Stimulated activated naive CD8-positive, alpha-beta T cell treated with anti-CD3 and anti-CD28 coated beads, Interleukin-15, amount 100 ng/mL, for 72 hours (primary cell): Measurements from ENCODE around the gene GJA5.

Source experiments
- ATAC-seq: fragments of 150-1000 bp; cut with Tn5 transposase; 2 replicates; pipeline ENCODE4 v1.10.0; 2021; ENCODE audit warnings: mild to moderate bottlenecking, moderate library complexity
- DNase-seq, 2 donors: peaks; one replicate each; pipeline ENCODE4 v3.0.0; 2021 to 2022
- H3K27ac Mint-ChIP-seq, 2 donors: one replicate each; pipeline ENCODE4 v1.8.0; 2022; ENCODE audit warnings: mild to moderate bottlenecking in 2 of 2, mixed read lengths in 2 of 2, moderate library complexity in 2 of 2
- H3K27me3 Mint-ChIP-seq: one replicate; pipeline ENCODE4 v1.8.0; 2022; ENCODE audit warnings: mixed read lengths
- H3K4me1 Mint-ChIP-seq: one replicate; pipeline ENCODE4 v1.8.0; 2022; ENCODE audit warnings: mild to moderate bottlenecking, mixed read lengths
- H3K4me3 Mint-ChIP-seq, 2 donors: one replicate each; pipeline ENCODE4 v1.8.0; 2022; ENCODE audit warnings: mild to moderate bottlenecking in 2 of 2, mixed read lengths in 2 of 2, moderate library complexity in 1 of 2
- H3K9me3 Mint-ChIP-seq, 2 donors: one replicate each; pipeline ENCODE4 v1.8.0; 2022; ENCODE audit warnings: mixed read lengths in 2 of 2

Gene GJA5

GRCh38 chr1:147772570-147772969, 12.2 kb upstream of the GJA5 start:
- Mint-ChIP-seq H3K9me3 (no peaks in the 10 kb centered on the region), H3K4me1 (peaks cover 16% of the 10 kb centered on the region), H3K27me3 (peaks cover 35% of the 10 kb centered on the region), H3K27ac (no peak overlapping the region), H3K4me3 (no peak overlapping the region)
- no peak for DNase-seq
- no peak for ATAC-seq

- no peak for ATAC-seq
- Mint-ChIP-seq H3K27ac (no peak overlapping the region), H3K9me3 (no peaks in the 10 kb centered on the region), H3K4me1 (peaks cover 16% of the 10 kb centered on the region), H3K4me3 (no peak overlapping the region), H3K27me3 (peaks cover 35% of the 10 kb centered on the region)
- DNase-seq = no peak
Observed at GRCh38 chr1:147771226-147772125, 11.1 kb upstream of the GJA5 start.

- peaks cover 29% of the 10 kb centered on the region for H3K27me3 Mint-ChIP-seq
- H3K4me3 Mint-ChIP-seq = no peak overlapping the region
- H3K9me3 Mint-ChIP-seq = no peaks in the 10 kb centered on the region
- peaks cover 16% of the 10 kb centered on the region for H3K4me1 Mint-ChIP-seq
- peak overlapping the region in 1 of 2 donors; percentile 87 for H3K27ac Mint-ChIP-seq
- no peak for ATAC-seq
- DNase-seq = no peak
Observed at GRCh38 chr1:147769106-147769505, 8.7 kb upstream of the GJA5 start.

GRCh38 chr1:147768582-147768981, 8.2 kb upstream of the GJA5 start:
- Mint-ChIP-seq H3K4me3 (no peak overlapping the region), H3K9me3 (no peaks in the 10 kb centered on the region), H3K27me3 (peaks cover 24% of the 10 kb centered on the region), H3K27ac (no peak overlapping the region), H3K4me1 (peaks cover 15% of the 10 kb centered on the region)
- DNase-seq = no peak
- no peak for ATAC-seq

- no peak overlapping the region for H3K4me3 Mint-ChIP-seq
- ATAC-seq (no peak), DNase-seq (no peak)
- H3K4me1 Mint-ChIP-seq = peaks cover 12% of the 10 kb centered on the region
- H3K27ac Mint-ChIP-seq = no peak overlapping the region
- no peaks in the 10 kb centered on the region for H3K9me3 Mint-ChIP-seq
- H3K27me3 Mint-ChIP-seq = peaks cover 19% of the 10 kb centered on the region
Observed at GRCh38 chr1:147768101-147768500, 7.7 kb upstream of the GJA5 start.

- no peaks in the 10 kb centered on the region for H3K27me3 Mint-ChIP-seq
- H3K9me3 Mint-ChIP-seq = no peaks in the 10 kb centered on the region
- H3K4me1 Mint-ChIP-seq = peaks cover 17% of the 10 kb centered on the region
- peak overlapping the region; percentile 16 to 29 for H3K27ac Mint-ChIP-seq
- ATAC-seq (no peak), DNase-seq (no peak)
- H3K4me3 Mint-ChIP-seq = no peak overlapping the region
Observed at GRCh38 chr1:147762233-147763024, 2.0 kb upstream of the GJA5 start.

GRCh38 chr1:147758379-147759100, 1.9 kb downstream of the GJA5 start:
- no peaks in the 10 kb centered on the region for H3K9me3 Mint-ChIP-seq
- peaks cover 17% of the 10 kb centered on the region for H3K4me1 Mint-ChIP-seq
- H3K27ac Mint-ChIP-seq = no peak overlapping the region
- ATAC-seq (no peak), DNase-seq (no peak)
- no peak overlapping the region for H3K4me3 Mint-ChIP-seq
- no peaks in the 10 kb centered on the region for H3K27me3 Mint-ChIP-seq

GRCh38 chr1:147757015-147757990, 3.1 kb downstream of the GJA5 start:
- H3K4me3 Mint-ChIP-seq = no peak overlapping the region
- H3K9me3 Mint-ChIP-seq = no peaks in the 10 kb centered on the region
- H3K4me1 Mint-ChIP-seq = peaks cover 8% of the 10 kb centered on the region
- ATAC-seq (no peak), DNase-seq (no peak)
- H3K27me3 Mint-ChIP-seq = no peaks in the 10 kb centered on the region
- H3K27ac Mint-ChIP-seq = peak overlapping the region; percentile 22 to 54

- Mint-ChIP-seq H3K27ac (peak overlapping the region in 1 of 2 donors; percentile 67), H3K4me3 (no peak overlapping the region), H3K9me3 (no peaks in the 10 kb centered on the region), H3K4me1 (no peaks in the 10 kb centered on the region), H3K27me3 (no peaks in the 10 kb centered on the region)
- ATAC-seq (no peak), DNase-seq (no peak)
Observed at GRCh38 chr1:147756341-147756740, 4.1 kb downstream of the GJA5 start.

GRCh38 chr1:147754661-147755060, 5.7 kb downstream of the GJA5 start:
- DNase-seq (no peak), ATAC-seq (no peak)
- Mint-ChIP-seq H3K9me3 (no peaks in the 10 kb centered on the region), H3K27ac (no peak overlapping the region), H3K4me3 (no peak overlapping the region), H3K4me1 (no peaks in the 10 kb centered on the region), H3K27me3 (no peaks in the 10 kb centered on the region)

GRCh38 chr1:147753081-147753480, 7.3 kb downstream of the GJA5 start:
- Mint-ChIP-seq H3K9me3 (no peaks in the 10 kb centered on the region), H3K4me3 (no peak overlapping the region), H3K4me1 (no peaks in the 10 kb centered on the region), H3K27me3 (no peaks in the 10 kb centered on the region), H3K27ac (peak overlapping the region in 1 of 2 donors; percentile 66)
- ATAC-seq (no peak), DNase-seq (no peak)

- ATAC-seq (no peak), DNase-seq (no peak)
- H3K4me3 Mint-ChIP-seq = no peak overlapping the region
- H3K27me3 Mint-ChIP-seq = no peaks in the 10 kb centered on the region
- no peak overlapping the region for H3K27ac Mint-ChIP-seq
- H3K4me1 Mint-ChIP-seq = no peaks in the 10 kb centered on the region
- H3K9me3 Mint-ChIP-seq = no peaks in the 10 kb centered on the region
Observed at GRCh38 chr1:147752511-147752910, 7.9 kb downstream of the GJA5 start.

GRCh38 chr1:147751346-147751745, 9.1 kb downstream of the GJA5 start:
- Mint-ChIP-seq H3K4me3 (no peak overlapping the region), H3K4me1 (no peaks in the 10 kb centered on the region), H3K27ac (peak overlapping the region in 1 of 2 donors; percentile 59), H3K27me3 (no peaks in the 10 kb centered on the region), H3K9me3 (no peaks in the 10 kb centered on the region)
- no peak for DNase-seq
- ATAC-seq = no peak

- no peaks in the 10 kb centered on the region for H3K4me1 Mint-ChIP-seq
- no peak overlapping the region for H3K4me3 Mint-ChIP-seq
- ATAC-seq = no peak
- H3K9me3 Mint-ChIP-seq = no peaks in the 10 kb centered on the region
- no peaks in the 10 kb centered on the region for H3K27me3 Mint-ChIP-seq
- peak overlapping the region in 1 of 2 donors; percentile 59 for H3K27ac Mint-ChIP-seq
- DNase-seq = no peak
Observed at GRCh38 chr1:147750618-147751217, 9.7 kb downstream of the GJA5 start.
